CD4-positive, alpha-beta T cell (primary cell): ENCODE measurements around the gene RXRA. TPM values are rescaled to one million over a fixed set of nuclear protein-coding genes. Genes with fewer than 3 reads are reported as not detected.

Experiments used
- ATAC-seq: fragments of 200-7000 bp; cut with Tn5 transposase; one replicate; pipeline ENCODE4 v1.10.0; 2022; ENCODE audit warnings: mild to moderate bottlenecking; ENCODE audit not compliant: poor library complexity
- CTCF ChIA-PET: fragments of 350-600 bp; sonication (Branson Sonifier 250); formaldehyde crosslinking; loops from one replicate; lab custom pipeline; 2021; ENCODE audit warnings: antibody characterized with exemption, inconsistent platforms; lab: Charles Lee
- POLR2A ChIA-PET: fragments of 350-600 bp; sonication (Branson Sonifier 250); formaldehyde crosslinking; loops from one replicate; lab custom pipeline; 2021; ENCODE audit warnings: antibody characterized with exemption, inconsistent platforms; lab: Charles Lee
- DNase-seq, 14 experiments: peaks; one replicate each; pipeline ENCODE4 v3.0.0-alpha.2; 2013 to 2020; ENCODE audit warnings: mixed read lengths in 2 of 14
- H3K27ac ChIP-seq, 2 donors: one replicate each; pipeline versions ENCODE4 v1.5.1 to v1.7.0; 2013; ENCODE audit warnings: low read length in 2 of 2, low read depth in 1 of 2, mild to moderate bottlenecking in 1 of 2
- H3K27me3 ChIP-seq, 2 experiments: 1 replicate in 1 of 2; 2 replicates in 1 of 2; pipeline versions ENCODE4 v1.6.1 to v1.7.0; 2013; ENCODE audit warnings: low read length in 2 of 2, control low read depth in 1 of 2, mild to moderate bottlenecking in 1 of 2, moderate library complexity in 1 of 2; ENCODE audit not compliant: insufficient read depth in 2 of 2, control insufficient read depth in 1 of 2
- H3K36me3 ChIP-seq: one replicate; pipeline ENCODE4 v1.6.1; 2013; ENCODE audit warnings: low read length, control low read depth; ENCODE audit not compliant: insufficient read depth
- H3K4me1 ChIP-seq: one replicate; pipeline ENCODE4 v1.6.1; 2013; ENCODE audit warnings: low read length, control low read depth; ENCODE audit not compliant: insufficient read depth
- H3K4me3 ChIP-seq: one replicate; pipeline ENCODE4 v1.5.1; 2013; ENCODE audit warnings: mild to moderate bottlenecking, low read length, moderate library complexity
- H3K9me3 ChIP-seq, 2 experiments: 1 replicate in 1 of 2; 2 replicates in 1 of 2; pipeline versions ENCODE4 v1.6.1 to v1.7.0; 2013; ENCODE audit warnings: low read length in 2 of 2, mild to moderate bottlenecking in 2 of 2, control low read depth in 1 of 2, moderate library complexity in 1 of 2; ENCODE audit not compliant: control insufficient read depth in 1 of 2, insufficient read depth in 1 of 2
- H3K27ac Mint-ChIP-seq: one replicate; pipeline ENCODE4 v1.8.0; 2020; ENCODE audit warnings: mixed read lengths
- H3K27me3 Mint-ChIP-seq: one replicate; pipeline ENCODE4 v1.8.0; 2021; ENCODE audit warnings: mixed read lengths
- H3K36me3 Mint-ChIP-seq: one replicate; pipeline ENCODE4 v1.8.0; 2021; ENCODE audit warnings: low read depth, mixed read lengths
- H3K4me1 Mint-ChIP-seq: one replicate; pipeline ENCODE4 v1.8.0; 2021; ENCODE audit warnings: low read depth, mixed read lengths
- H3K4me3 Mint-ChIP-seq: one replicate; pipeline ENCODE4 v1.8.0; 2020; ENCODE audit warnings: mild to moderate bottlenecking, mixed read lengths
- H3K9me3 Mint-ChIP-seq: one replicate; pipeline ENCODE4 v1.8.0; 2020; ENCODE audit warnings: mixed read lengths
- intact Hi-C, 2 experiments: fragments of 100-400 bp; cut with DNase I in 1 of 2; cut with micrococcal nuclease in 1 of 2; formaldehyde crosslinking; loops; one replicate each; pipeline versions ENCODE4 v1.15.1 to v1.9.0; 2023 to 2025; cut with DNase I, micrococcal nuclease
- total RNA-seq, 174 experiments: library from RNA in 2 of 174; stranded (reverse) in 2 of 174; gene quantifications; one replicate each; pipeline ENCODE4 v1.2.3 and lab custom pipeline; 2021 to 2026
- TF ChIP-seq, protein P1 (sequence below): fragments of 200-600 bp; IDR thresholded peaks from one replicate; pipeline ENCODE4 v1.8.0; 2022; ENCODE audit warnings: antibody characterized with exemption, mild to moderate bottlenecking

Gene RXRA
- total RNA-seq, 2 experiments from 2014 or later = 7.3 to 8.4 TPM

GRCh38 chr9:134370638-134371037, 44.4 kb downstream of the RXRA start:
- Histone ChIP-seq H3K9me3 (no peaks in the 10 kb centered on the region), H3K4me1 (peaks cover 37% of the 10 kb centered on the region), H3K4me3 (no peak overlapping the region), H3K36me3 (no peaks in the 10 kb centered on the region), H3K27ac (no peak overlapping the region), H3K27me3 (no peaks in the 10 kb centered on the region)
- TF ChIP-seq, protein P1, sequence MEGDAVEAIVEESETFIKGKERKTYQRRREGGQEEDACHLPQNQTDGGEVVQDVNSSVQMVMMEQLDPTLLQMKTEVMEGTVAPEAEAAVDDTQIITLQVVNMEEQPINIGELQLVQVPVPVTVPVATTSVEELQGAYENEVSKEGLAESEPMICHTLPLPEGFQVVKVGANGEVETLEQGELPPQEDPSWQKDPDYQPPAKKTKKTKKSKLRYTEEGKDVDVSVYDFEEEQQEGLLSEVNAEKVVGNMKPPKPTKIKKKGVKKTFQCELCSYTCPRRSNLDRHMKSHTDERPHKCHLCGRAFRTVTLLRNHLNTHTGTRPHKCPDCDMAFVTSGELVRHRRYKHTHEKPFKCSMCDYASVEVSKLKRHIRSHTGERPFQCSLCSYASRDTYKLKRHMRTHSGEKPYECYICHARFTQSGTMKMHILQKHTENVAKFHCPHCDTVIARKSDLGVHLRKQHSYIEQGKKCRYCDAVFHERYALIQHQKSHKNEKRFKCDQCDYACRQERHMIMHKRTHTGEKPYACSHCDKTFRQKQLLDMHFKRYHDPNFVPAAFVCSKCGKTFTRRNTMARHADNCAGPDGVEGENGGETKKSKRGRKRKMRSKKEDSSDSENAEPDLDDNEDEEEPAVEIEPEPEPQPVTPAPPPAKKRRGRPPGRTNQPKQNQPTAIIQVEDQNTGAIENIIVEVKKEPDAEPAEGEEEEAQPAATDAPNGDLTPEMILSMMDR = no peak
- ATAC-seq (no peak), DNase-seq (no peak)
- H3K36me3 Mint-ChIP-seq = no peaks in the 10 kb centered on the region
- H3K4me1 Mint-ChIP-seq = peaks cover 5% of the 10 kb centered on the region
- no peaks in the 10 kb centered on the region for H3K27me3 Mint-ChIP-seq
- no peak overlapping the region for H3K27ac Mint-ChIP-seq
- H3K4me3 Mint-ChIP-seq = no peak overlapping the region
- CTCF ChIA-PET = no interaction called here
- H3K9me3 Mint-ChIP-seq = no peaks in the 10 kb centered on the region
- POLR2A ChIA-PET = no interaction called here
- intact Hi-C loops = no loop called here

- Histone ChIP-seq H3K36me3 (no peaks in the 10 kb centered on the region), H3K27ac (peak overlapping the region in 1 of 2 donors; percentile 52), H3K4me3 (no peak overlapping the region), H3K4me1 (peaks cover 30% of the 10 kb centered on the region), H3K9me3 (no peaks in the 10 kb centered on the region), H3K27me3 (no peaks in the 10 kb centered on the region)
- Mint-ChIP-seq H3K36me3 (no peaks in the 10 kb centered on the region), H3K4me3 (no peak overlapping the region), H3K27ac (no peak overlapping the region), H3K4me1 (peaks cover 11% of the 10 kb centered on the region), H3K27me3 (no peaks in the 10 kb centered on the region), H3K9me3 (no peaks in the 10 kb centered on the region)
- intact Hi-C loops = no loop called here
- peak in 3 of 14 experiments; percentile 43 to 79 (median 72) for DNase-seq
- CTCF ChIA-PET = no interaction called here
- POLR2A ChIA-PET = no interaction called here
- no peak for ATAC-seq
- TF ChIP-seq, protein P1 = no peak
These were observed 45.5 kb downstream of the RXRA start for GRCh38 chr9:134371731-134372130.

DNA sequence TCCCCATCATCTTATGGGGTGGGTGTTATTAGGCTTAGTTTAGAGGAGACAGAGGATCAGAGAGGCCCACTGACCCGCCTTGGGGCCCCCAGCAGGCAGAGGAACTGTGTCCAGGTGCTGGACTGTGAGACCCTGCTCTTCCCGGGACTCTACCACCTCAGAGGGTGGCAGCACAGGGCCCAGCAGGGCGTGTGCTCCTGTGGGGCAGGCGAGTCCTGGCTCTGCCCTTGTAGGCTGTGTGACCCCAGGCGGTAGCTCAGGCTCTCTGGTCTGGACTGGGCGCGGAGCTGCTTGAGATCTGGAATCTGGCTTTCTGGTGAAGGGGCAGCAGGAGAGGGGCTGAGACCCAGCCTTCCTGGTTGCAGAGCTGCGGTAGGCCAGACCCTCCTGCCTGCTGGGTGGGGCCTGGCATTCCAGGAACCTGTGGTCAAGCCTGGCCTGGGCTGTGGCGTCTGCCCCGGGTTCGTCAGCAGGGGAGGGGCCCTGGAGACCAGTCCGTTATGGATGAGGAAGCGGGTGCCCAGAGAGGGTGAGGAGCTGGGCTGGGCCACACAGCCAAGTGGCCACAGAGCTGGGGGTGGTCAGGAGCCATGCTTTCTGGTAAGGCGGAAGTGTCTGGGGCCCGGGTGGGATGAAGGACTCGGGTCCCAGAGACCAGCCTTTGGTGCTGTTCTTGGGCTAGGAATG, 46.5 kb downstream of the RXRA start:
- no peaks in the 10 kb centered on the region for H3K36me3 Mint-ChIP-seq
- no peaks in the 10 kb centered on the region for H3K9me3 Mint-ChIP-seq
- ChIA-PET POLR2A (no interaction called here), CTCF (no interaction called here)
- no peaks in the 10 kb centered on the region for H3K27me3 ChIP-seq
- no peaks in the 10 kb centered on the region for H3K36me3 ChIP-seq
- H3K27ac ChIP-seq = peak overlapping the region in 1 of 2 donors; percentile 52
- peak in 3 of 14 experiments; percentile 17 to 63 (median 60) for DNase-seq
- peaks cover 27% of the 10 kb centered on the region for H3K4me1 ChIP-seq
- intact Hi-C loops = no loop called here
- TF ChIP-seq, protein P1 = no peak
- H3K27ac Mint-ChIP-seq = no peak overlapping the region
- no peaks in the 10 kb centered on the region for H3K9me3 ChIP-seq
- H3K27me3 Mint-ChIP-seq = no peaks in the 10 kb centered on the region
- no peak for ATAC-seq
- H3K4me1 Mint-ChIP-seq = peaks cover 11% of the 10 kb centered on the region
- H3K4me3 ChIP-seq = no peak overlapping the region
- H3K4me3 Mint-ChIP-seq = no peak overlapping the region
